Uterus (tissue), 2 donors: ENCODE results near the gene INPP5F.

ENCODE experiments used
- CTCF ChIP-seq, 4 experiments: fragments of 200-600 bp in 2 of 4; fragments of 450-650 bp in 2 of 4; sonication (generic) in 2 of 4; IDR thresholded peaks; one replicate each; pipeline ENCODE4 v1.5.1; 2016 to 2019; ENCODE audit warnings: antibody characterized with exemption in 4 of 4, mild to moderate bottlenecking in 2 of 4, moderate library complexity in 1 of 4
- POLR2A ChIP-seq, 2 donors: fragments of 450-650 bp; IDR thresholded peaks; one replicate each; pipeline ENCODE4 v1.6.1; 2016; ENCODE audit warnings: antibody characterized with exemption in 2 of 2, mild to moderate bottlenecking in 1 of 2, moderate library complexity in 1 of 2

GRCh38 chr10:119706521-119707278, 19.1 kb upstream of the INPP5F start:
- TF ChIP-seq POLR2A (IDR thresholded peaks at IDR 0.05) (no peak), CTCF (IDR thresholded peaks at IDR 0.05) (no peak)
